ENCODE results near the gene STYXL1.

The STYXL1 gene

GRCh38 chr7:75989500-75990388 is 58.1 kb downstream of the STYXL1 start:
- DNase-seq = no peak

GRCh38 chr7:75988568-75989499 is 59.0 kb downstream of the STYXL1 start:
- no peak for DNase-seq

- no peak for DNase-seq
These were observed 59.8 kb downstream of the STYXL1 start for GRCh38 chr7:75987805-75988567.

- DNase-seq = no peak
These were observed 60.6 kb downstream of the STYXL1 start for GRCh38 chr7:75987026-75987804.

GRCh38 chr7:75986147-75986781 is 61.5 kb downstream of the STYXL1 start:
- DNase-seq = no peak

- DNase-seq = no peak
These were observed 62.2 kb downstream of the STYXL1 start for GRCh38 chr7:75985518-75986146.

GRCh38 chr7:75985009-75985517 is 62.7 kb downstream of the STYXL1 start:
- DNase-seq = no peak

- no peak for DNase-seq
These were observed 63.4 kb downstream of the STYXL1 start for GRCh38 chr7:75984130-75985008.

GRCh38 chr7:75983471-75984129 is 64.2 kb downstream of the STYXL1 start:
- no peak for DNase-seq

GRCh38 chr7:75982306-75983064 is 65.3 kb downstream of the STYXL1 start:
- no peak for DNase-seq

- DNase-seq = no peak
These were observed 66.1 kb downstream of the STYXL1 start for GRCh38 chr7:75981453-75982305.

GRCh38 chr7:75981203-75981452 is 66.7 kb downstream of the STYXL1 start:
- DNase-seq = no peak

- DNase-seq = no peak
These were observed 67.2 kb downstream of the STYXL1 start for GRCh38 chr7:75980430-75981202.

- no peak for DNase-seq
These were observed 67.9 kb downstream of the STYXL1 start for GRCh38 chr7:75979759-75980429.

- no peak for DNase-seq
These were observed 70.1 kb downstream of the STYXL1 start for GRCh38 chr7:75977743-75978142.

All from CD4-positive, alpha-beta T cell treated with Interleukin-10 for 1 hour (primary cell).